GM23338 (cell line): Measurements from ENCODE around the gene MGLL.

Experiments
- CREB1 ChIP-seq: fragments of 250-450 bp; sonication (Bioruptor Pico); IDR thresholded peaks from 2 replicates; pipeline ENCODE4 v1.5.0; 2020; ENCODE audit warnings: low read depth, mild to moderate bottlenecking, moderate library complexity
- ETS1 ChIP-seq: IDR thresholded peaks from 2 replicates; pipeline ENCODE4 v1.6.1; 2016; ENCODE audit warnings: antibody characterized with exemption
- EZH2 ChIP-seq: fragments of 200-600 bp; sonication (generic); IDR thresholded peaks from one replicate; pipeline ENCODE4 v1.8.0; 2017; ENCODE audit warnings: antibody characterized with exemption, mild to moderate bottlenecking, low read depth; ENCODE audit not compliant: unreplicated experiment
- EZH2phosphoT487 ChIP-seq: fragments of 200-600 bp; sonication (generic); IDR thresholded peaks from one replicate; pipeline ENCODE4 v1.8.1; 2018; ENCODE audit warnings: antibody characterized with exemption; ENCODE audit not compliant: unreplicated experiment
- JUNB ChIP-seq: IDR thresholded peaks from one replicate; pipeline ENCODE4 v1.6.1; 2016; ENCODE audit warnings: antibody characterized with exemption; ENCODE audit not compliant: unreplicated experiment
- NANOG ChIP-seq: IDR thresholded peaks from 2 replicates; pipeline ENCODE4 v1.6.1; 2016; ENCODE audit warnings: antibody characterized with exemption, borderline replicate concordance
- POLR2AphosphoS5 ChIP-seq: IDR thresholded peaks from 2 replicates; pipeline ENCODE4 v1.6.1; 2016; ENCODE audit warnings: antibody characterized with exemption, low read depth
- REST ChIP-seq: IDR thresholded peaks from one replicate; pipeline ENCODE4 v1.6.1; 2018; ENCODE audit warnings: antibody characterized with exemption; ENCODE audit not compliant: unreplicated experiment
- STAT1 ChIP-seq: IDR thresholded peaks from one replicate; pipeline ENCODE4 v1.6.1; 2016; ENCODE audit warnings: antibody characterized with exemption; ENCODE audit not compliant: unreplicated experiment
- ZNF114 ChIP-seq: fragments of 250-450 bp; sonication (Bioruptor Pico); IDR thresholded peaks from 2 replicates; pipeline ENCODE4 v1.5.0; 2020; ENCODE audit warnings: mild to moderate bottlenecking, moderate library complexity
- ZNF331 ChIP-seq: fragments of 250-450 bp; sonication (Bioruptor Pico); IDR thresholded peaks from 2 replicates; pipeline ENCODE4 v1.5.0; 2020; ENCODE audit warnings: low read depth, mild to moderate bottlenecking, moderate library complexity
- TF ChIP-seq, protein P1 (sequence below), 2 experiments: fragments of 200-600 bp in 1 of 2; sonication (generic) in 1 of 2; conservative IDR thresholded peaks; 2 replicates each; pipeline versions ENCODE4 v1.5.1 to v1.6.1; 2016 to 2017; ENCODE audit warnings: antibody characterized with exemption in 2 of 2, low read depth in 2 of 2, mild to moderate bottlenecking in 2 of 2, moderate library complexity in 1 of 2
- TF ChIP-seq, protein P2 (sequence below): fragments of 250-450 bp; sonication (Bioruptor Pico); IDR thresholded peaks from 2 replicates; pipeline ENCODE4 v1.5.0; 2020; ENCODE audit warnings: mild to moderate bottlenecking, moderate library complexity

GRCh38 chr3:127772273-127772672 is 50.0 kb downstream of the MGLL start:
- TF ChIP-seq, protein P1, sequence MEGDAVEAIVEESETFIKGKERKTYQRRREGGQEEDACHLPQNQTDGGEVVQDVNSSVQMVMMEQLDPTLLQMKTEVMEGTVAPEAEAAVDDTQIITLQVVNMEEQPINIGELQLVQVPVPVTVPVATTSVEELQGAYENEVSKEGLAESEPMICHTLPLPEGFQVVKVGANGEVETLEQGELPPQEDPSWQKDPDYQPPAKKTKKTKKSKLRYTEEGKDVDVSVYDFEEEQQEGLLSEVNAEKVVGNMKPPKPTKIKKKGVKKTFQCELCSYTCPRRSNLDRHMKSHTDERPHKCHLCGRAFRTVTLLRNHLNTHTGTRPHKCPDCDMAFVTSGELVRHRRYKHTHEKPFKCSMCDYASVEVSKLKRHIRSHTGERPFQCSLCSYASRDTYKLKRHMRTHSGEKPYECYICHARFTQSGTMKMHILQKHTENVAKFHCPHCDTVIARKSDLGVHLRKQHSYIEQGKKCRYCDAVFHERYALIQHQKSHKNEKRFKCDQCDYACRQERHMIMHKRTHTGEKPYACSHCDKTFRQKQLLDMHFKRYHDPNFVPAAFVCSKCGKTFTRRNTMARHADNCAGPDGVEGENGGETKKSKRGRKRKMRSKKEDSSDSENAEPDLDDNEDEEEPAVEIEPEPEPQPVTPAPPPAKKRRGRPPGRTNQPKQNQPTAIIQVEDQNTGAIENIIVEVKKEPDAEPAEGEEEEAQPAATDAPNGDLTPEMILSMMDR (conservative IDR thresholded peaks at IDR 0.05; ENCODE audit: low read depth in 2 of 2): no peak
- TF ChIP-seq POLR2AphosphoS5: no peak
- TF ChIP-seq JUNB: no peak
- no peak for TF ChIP-seq NANOG
- no peak for TF ChIP-seq EZH2
- TF ChIP-seq EZH2phosphoT487: no peak
- TF ChIP-seq CREB1: no peak
- TF ChIP-seq ZNF114: no peak
- TF ChIP-seq REST: no peak
- TF ChIP-seq ETS1: no peak
- no peak for TF ChIP-seq STAT1
- TF ChIP-seq, protein P2, sequence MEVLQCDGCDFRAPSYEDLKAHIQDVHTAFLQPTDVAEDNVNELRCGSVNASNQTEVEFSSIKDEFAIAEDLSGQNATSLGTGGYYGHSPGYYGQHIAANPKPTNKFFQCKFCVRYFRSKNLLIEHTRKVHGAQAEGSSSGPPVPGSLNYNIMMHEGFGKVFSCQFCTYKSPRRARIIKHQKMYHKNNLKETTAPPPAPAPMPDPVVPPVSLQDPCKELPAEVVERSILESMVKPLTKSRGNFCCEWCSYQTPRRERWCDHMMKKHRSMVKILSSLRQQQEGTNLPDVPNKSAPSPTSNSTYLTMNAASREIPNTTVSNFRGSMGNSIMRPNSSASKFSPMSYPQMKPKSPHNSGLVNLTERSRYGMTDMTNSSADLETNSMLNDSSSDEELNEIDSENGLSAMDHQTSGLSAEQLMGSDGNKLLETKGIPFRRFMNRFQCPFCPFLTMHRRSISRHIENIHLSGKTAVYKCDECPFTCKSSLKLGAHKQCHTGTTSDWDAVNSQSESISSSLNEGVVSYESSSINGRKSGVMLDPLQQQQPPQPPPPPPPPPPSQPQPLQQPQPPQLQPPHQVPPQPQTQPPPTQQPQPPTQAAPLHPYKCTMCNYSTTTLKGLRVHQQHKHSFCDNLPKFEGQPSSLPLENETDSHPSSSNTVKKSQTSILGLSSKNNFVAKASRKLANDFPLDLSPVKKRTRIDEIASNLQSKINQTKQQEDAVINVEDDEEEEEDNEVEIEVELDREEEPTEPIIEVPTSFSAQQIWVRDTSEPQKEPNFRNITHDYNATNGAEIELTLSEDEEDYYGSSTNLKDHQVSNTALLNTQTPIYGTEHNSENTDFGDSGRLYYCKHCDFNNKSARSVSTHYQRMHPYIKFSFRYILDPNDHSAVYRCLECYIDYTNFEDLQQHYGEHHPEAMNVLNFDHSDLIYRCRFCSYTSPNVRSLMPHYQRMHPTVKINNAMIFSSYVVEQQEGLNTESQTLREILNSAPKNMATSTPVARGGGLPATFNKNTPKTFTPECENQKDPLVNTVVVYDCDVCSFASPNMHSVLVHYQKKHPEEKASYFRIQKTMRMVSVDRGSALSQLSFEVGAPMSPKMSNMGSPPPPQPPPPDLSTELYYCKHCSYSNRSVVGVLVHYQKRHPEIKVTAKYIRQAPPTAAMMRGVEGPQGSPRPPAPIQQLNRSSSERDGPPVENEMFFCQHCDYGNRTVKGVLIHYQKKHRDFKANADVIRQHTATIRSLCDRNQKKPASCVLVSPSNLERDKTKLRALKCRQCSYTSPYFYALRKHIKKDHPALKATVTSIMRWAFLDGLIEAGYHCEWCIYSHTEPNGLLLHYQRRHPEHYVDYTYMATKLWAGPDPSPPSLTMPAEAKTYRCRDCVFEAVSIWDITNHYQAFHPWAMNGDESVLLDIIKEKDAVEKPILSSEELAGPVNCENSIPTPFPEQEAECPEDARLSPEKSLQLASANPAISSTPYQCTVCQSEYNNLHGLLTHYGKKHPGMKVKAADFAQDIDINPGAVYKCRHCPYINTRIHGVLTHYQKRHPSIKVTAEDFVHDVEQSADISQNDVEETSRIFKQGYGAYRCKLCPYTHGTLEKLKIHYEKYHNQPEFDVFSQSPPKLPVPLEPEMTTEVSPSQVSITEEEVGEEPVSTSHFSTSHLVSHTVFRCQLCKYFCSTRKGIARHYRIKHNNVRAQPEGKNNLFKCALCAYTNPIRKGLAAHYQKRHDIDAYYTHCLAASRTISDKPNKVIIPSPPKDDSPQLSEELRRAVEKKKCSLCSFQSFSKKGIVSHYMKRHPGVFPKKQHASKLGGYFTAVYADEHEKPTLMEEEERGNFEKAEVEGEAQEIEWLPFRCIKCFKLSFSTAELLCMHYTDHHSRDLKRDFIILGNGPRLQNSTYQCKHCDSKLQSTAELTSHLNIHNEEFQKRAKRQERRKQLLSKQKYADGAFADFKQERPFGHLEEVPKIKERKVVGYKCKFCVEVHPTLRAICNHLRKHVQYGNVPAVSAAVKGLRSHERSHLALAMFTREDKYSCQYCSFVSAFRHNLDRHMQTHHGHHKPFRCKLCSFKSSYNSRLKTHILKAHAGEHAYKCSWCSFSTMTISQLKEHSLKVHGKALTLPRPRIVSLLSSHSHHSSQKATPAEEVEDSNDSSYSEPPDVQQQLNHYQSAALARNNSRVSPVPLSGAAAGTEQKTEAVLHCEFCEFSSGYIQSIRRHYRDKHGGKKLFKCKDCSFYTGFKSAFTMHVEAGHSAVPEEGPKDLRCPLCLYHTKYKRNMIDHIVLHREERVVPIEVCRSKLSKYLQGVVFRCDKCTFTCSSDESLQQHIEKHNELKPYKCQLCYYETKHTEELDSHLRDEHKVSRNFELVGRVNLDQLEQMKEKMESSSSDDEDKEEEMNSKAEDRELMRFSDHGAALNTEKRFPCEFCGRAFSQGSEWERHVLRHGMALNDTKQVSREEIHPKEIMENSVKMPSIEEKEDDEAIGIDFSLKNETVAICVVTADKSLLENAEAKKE (CRISPR knock-in tag): no peak
- no peak for TF ChIP-seq ZNF331 (CRISPR knock-in tag)
